Stimulated activated CD4-positive, alpha-beta T cell treated with anti-CD3 and anti-CD28 coated beads, Interleukin-12 subunit alpha, Interleukin-12 subunit beta, amount 100 ng/mL, for 4 hours (primary cell): Measurements from ENCODE around the gene MSMO1.
"Not testable (repeated sequence)": the region's sequence is repeated elsewhere in the genome, so short reads cannot be mapped to it uniquely, and the experiment has no call there.

ENCODE experiments used
- DNase-seq: peaks from one replicate; pipeline ENCODE4 v3.0.0-alpha.2; 2020

MSMO1 gene

DNA sequence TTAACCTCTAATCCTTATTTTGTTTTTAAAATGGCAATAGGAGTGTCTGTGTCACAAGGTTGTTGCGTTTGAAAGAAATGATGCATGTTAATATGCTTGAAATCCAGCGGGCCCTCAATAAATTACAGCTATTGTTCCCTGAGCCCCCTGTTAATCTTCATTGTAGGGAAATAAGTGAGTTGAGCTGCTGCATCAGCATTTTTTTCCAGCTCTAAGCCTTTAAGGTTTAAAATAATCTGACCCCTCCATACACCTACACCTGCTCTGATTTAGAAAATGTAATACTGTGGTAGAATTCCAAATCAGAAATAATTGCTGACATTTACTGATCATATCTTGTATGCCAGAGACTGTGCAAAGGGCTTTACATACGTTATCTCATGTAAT is 2.6 kb upstream of the MSMO1 start:
- DNase-seq: no peak

DNA sequence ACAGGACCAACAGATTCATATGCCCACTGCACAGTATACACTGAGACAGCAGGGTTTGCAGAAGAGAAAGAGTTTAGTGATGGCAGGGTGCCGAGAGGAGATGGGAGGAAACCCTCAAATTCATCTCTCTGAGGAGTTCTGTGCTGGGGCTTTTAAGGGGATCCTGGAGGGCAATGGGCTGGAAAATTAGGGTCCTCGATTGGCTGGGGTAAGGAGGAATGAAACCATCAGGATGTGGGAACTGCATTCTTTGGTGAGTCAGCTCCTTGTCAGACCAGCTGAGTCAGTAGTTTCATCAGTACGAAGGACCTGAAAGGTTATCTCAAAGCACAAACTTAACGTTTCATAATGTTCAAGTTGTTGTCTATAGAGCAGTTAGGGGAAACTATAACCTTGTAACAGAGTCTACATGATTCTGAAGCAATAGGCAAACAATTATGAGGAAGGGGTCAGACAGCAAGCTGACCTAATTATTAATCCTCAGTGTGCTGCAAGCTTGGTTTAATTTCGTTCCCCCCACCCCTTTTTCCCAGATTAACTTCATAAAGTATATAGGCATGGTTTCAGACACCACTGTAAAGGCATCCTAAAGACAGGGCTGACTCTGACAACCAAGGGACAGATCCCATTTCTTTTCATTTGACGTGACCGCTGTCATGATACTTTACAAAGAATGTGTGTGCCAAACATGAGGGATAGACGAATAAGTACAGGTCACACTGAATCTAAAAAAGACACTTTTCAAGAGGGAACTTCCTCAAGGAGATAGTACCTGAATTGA is 1.5 kb upstream of the MSMO1 start:
- DNase-seq: no peak

DNA sequence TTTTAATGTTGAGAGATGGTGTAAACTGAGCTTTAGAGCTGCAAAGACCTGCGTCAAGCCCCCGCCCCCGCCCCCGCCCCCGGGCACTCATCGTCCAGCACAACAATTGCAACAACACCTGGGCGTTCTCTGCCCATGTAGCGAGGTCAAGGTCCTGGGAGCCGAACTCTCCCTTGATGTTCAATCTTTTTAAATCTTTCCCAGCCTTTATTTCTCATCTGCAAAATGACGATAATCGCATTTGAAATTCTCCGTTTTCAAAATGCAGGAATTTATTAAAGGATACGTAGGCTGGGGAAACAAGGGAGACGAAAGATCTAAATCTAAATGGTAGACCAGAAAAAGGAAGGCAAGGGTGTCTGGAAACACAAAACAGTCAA is 648 bp upstream of the MSMO1 start:
- DNase-seq: no peak

DNA sequence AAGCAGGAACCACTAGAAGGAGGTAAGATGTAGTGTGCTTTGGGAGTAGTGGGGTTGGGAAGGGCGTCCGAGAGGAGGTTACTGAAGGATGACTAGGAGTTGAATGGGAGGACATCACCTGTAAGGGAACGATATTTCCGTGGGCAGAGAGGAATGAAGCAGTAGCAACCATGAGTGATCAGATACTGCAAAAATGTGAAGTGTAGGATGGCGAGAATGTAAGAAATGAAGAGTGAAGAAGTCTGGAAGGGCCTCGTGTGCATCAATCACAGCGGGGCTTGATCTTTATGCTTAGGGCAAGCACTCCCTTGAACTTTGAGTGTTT is 594 bp downstream of the MSMO1 start:
- DNase-seq: no peak

DNA sequence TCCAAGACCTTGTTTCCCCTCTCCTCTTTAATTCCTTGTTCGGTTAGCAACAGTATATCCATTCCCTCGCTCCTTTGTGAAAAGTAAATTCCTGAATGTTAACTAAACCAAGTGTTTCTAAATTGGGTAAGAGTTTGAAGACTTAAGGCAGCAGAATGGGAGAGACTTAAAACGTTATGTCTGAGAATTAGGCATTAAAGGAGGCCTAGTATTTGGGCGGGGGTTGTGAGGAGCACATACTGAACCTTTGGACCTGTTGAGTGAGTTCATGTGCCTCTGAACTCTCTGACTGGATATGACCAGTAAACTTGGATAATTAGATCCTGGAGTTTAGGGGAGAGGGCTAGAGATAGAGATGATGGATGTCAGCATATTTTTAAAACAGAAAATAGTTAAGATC is 1.2 kb downstream of the MSMO1 start:
- no peak for DNase-seq

DNA sequence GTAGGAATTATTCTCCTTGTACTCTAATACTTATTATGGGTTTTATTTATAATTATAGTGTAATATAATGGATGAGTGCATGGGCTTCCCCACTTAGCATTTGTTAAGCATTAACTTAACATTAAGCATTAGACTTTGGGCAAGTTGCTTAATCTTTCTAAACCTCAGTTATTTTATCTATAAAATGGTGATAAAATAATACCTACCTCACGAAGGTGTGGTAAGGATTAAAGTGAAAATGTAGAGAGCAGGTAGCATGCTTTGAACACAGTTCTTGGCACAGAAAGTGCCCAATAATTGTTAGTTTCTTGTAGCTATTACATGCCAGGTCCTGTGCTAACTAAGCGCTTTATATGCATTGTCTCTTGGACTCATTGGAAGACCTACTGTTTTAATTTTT is 2.6 kb downstream of the MSMO1 start:
- DNase-seq: no peak

DNA sequence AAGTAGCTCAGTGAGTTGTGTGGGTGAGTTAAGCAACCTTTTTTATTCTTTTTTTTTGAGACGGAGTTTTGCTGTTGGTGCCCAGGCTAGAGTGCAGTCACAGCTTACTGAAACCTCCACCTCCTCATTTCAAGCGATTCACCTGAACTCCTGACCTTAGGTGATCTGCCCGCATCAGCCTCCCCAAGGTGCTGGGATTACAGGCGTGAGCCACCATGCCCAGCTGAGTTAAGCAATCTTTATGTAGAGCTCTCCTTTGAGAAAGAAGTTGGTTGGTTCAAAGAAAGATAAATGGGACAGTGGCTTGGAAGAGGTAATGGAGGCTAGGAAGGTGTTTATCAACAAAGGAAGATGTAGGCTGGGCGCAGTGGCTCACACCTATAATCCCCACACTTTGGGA is 3.2 kb downstream of the MSMO1 start:
- no peak for DNase-seq

DNA sequence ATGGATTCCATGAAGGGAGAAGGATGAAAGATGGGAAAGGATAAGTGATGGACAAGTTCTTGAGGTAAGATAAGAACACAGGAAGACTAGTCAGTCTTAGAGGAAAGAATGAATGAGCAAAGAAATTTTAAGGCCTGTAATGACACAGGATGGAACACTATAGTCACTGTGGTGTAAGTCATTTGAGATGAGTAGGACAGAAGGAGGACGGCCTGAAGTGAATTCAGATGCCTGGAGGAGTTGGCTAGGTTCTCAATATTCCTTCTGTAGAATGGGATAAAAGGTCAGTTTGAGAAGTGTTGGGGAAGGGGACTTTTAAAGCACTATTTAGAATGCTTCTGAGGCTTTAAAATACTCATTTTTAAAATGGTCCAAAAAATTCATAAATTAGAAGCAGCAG is 3.9 kb downstream of the MSMO1 start:
- DNase-seq: no peak

DNA sequence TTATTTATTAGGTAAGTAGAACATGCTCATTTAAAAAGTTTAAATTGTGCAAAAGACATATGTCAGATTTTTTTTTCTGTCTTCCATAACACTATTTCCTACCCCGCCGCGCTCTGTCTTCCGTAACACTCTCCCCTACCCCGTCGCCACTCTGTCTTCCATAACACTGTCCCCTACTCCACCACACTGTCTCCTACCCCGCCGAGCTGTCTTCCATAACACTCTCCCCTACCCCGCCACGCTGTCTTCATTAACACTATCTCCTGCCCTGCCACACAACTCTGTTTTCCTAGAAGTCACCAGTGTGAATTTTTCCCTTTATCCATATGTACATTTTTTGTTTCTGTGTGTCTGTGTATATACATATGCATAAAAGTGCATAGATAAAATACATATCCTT is 4.4 kb downstream of the MSMO1 start:
- DNase-seq: no peak

DNA sequence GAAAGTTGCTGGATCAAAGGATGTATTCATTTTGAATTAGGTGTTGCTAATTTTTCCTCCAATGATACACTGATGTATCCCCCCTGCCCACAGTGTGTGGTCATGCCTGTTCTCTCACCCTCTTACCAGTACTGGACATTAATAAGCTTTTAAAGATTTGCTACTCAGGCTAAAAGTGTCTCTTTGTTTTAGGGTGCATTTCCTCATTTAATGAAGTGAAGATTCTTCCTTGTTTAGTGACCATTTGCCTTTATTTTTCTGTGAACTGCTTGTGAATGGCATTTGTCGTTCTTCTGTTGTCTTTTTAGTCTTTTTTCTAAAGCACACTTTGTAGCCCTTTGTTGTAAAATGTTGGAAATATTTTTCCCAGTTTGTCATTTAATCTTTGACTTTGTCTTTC is 5.0 kb downstream of the MSMO1 start:
- no peak for DNase-seq

DNA sequence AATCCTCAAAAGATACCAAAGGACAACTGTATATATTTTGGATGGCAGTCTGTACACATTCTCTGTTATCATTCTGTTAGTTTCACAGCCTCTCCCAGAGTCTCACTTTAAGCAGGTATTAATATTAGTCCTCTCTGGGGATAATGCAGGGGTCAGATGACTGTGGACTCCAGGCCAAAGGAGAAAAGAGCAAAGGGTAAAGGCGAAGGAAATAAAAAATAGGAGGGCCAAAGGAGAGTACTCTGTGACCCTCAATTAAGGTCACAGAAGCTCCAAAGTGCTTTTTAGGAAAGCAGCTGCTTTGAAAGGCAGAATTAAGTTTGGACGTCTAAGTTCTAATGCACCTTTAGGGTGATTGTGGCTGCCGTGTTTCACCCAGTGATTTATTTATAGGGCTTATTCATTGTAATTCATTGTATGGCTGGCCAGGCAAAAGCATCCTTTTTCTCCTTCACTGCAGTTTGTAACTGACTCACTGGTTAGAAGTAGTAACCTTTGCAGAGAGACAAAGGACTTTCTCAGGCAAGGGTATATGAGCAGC is 7.8 kb downstream of the MSMO1 start:
- DNase-seq: no peak

DNA sequence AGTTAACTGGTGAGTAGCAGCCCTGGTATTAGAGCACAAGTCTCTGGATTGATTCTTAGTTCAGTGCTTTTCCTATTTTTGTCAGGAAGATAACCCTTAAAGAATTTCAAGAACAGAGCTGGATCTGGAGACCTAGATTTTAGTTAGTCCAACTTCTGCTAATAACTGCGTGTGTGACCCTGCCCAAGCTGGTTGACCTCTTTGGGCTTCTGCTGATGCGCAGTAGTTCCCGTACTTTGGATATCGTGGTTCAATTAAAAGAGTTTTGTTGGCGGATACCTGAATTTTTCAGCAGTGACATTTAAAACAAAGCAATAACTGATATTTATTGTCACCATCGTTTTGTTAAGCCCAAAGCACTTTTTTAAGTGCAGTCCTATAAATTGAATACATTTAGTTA is 9.3 kb downstream of the MSMO1 start:
- no peak for DNase-seq

DNA sequence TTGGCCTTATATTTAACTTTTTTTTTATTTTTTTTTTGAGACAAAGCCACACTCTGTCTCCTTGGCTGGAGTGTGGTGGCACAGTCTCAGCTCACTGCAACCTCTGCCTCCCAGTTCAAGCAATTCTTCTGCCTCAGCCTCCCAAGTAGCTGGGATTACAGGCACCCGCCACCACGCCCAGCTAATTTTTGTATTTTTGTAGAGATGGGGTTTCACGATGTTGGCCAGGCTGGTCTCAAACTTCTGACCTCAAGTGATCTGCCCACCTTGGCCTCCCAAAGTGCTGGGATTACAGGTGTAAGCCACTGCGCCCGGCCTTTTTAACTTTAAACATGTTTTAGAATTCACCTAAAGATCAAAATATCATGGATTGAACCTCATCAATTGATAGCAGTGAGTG is 14.9 kb downstream of the MSMO1 start:
- not testable (repeated sequence) for DNase-seq

DNA sequence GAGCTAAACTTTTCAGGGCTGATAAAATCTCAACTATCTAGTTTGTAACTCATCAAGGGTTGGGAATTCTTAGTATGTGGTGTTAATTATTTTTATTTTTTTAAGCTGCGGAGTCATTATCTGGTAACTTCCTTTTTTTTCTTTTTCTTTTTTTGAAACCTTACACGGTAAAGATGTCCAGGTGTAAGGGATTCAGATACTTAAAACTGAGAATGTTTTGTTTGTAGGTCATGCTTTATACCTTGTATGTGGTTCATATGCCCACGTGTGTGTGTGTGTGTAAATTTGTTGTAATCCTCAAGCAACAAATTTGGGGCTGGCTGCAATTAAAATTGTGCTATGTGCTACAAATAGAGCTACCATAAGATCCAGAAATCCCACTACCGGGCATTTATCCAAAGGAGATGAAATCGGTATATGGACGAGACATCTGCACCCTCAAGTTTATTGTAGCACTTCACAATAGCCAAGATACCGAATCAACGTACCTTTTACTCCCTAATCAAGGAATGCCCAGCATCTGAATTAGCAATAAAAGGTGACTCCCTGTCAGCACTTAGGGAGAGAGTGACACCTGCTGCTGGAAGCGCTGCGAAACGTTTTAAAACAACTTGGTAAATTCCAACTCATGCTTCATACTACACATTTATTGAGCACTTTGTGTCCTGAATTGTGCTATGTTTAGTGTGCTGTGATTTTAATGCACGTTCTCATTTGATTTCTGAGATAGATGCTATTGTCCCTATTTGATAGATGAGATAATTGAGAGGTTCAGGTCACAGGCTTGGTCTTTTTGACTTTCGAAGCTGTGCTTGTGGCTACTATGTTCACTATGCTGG is 16.1 kb downstream of the MSMO1 start:
- no peak for DNase-seq

DNA sequence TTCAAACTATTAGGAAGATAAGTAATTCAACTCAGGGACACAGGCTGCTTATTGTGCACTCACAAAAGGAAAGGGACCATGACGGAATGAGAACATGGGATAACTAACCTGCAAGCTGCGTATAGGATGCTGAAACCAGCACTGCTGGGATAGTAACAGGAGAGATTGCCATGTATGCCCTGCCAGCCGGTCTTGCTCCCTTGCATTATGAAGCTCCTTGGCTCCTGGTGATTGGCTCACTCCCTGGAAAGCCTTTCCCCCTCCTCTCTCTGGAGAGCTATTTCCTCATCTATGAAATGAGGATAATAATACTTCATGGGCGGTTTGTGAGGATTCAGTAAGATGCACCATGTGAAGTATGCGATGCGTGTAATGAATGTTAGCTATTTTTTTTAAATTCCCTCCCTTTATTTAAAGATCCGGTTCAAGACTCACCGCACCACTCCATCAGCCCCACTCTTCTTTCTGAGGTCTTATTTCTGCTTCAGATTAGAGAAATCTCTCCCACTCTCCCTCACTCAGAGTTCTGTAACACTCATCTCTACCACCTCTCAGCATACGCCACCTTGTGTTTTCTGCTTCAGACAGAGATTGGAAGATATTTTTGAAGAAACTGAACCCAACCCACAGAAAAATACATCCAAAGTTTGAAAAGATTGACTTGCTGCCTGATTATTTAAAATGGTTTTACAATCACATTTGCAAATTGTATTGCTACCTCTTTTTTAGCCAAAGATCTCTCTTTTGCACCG is 18.4 kb downstream of the MSMO1 start:
- no peak for DNase-seq

DNA sequence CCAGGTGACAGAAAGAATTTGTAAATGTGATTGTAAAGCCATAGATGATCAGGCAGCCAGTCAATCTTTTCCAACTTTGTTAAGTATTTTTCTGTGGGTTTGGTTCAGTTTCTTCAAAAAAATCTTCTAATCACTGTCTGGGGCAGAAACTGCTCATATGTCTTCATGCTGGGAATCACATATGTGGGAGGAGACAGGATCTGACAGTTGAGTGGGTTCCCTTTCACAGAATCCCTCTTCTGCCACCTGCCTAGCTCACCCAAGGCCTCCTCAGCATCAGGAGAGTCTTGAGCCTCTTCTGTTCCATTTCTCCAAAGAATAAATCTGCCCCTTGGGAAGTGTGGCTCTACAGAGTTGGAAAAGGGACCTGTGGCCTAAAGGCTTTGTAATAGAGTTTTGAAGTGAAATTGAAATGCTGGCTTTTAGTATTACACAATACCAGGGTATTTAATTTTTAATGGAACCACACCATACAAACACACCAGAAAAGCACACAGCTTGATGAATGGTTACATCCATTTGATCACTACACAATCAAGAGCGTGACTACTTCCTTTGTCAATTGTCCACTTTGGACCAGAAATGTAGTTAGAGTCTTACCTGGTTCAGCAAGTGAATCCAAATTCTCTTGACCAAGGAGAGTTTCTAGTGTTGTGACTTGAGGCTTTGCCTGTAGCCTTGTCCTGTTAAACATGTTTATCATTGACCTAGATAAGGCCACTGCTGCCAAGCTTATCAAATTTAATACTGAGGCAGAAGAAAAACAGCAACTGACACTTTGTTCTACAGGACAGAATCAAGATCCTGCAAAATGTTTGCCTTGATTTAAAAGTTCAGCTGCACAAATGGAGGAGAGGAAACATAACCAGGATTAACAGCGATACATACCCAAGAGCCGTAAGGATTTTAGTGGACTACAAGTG is 20.4 kb downstream of the MSMO1 start:
- no peak for DNase-seq

DNA sequence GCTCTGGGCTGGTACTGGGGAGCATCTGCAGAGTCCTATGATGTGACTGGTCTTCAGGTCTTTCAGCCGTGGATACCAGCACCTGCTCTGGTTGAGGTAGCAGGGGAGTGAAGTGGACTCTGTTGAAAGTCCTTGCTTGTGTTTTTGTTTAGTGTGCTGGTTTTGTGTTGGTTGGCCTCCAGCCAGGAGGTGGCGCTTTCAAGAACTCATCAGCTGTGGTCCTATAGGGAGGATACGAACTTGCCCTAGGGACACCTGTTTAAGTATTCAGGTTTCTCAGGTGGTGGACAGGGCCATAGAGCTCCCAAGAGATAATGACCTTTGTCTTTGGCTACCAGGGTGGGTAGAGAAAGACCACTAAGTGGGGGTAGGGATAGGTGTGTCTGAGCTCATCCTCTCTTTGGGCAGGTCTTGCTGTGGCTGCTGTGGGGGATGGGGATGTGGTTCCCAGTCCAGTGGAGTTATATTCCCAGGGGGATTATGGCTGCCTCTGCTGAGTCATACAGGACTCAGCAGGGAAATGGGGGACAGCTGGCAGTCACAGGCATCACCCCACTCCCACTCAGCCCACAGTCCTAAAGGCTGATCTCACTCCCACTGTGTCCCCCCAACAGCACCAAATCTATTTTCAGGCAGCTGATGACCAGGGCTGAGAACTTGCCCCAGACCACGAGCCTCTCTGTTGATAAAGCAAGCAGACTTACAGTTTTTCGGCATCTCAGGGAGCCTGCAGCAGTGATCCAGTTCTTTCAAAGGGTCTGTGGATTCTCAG is 24.1 kb downstream of the MSMO1 start:
- no peak for DNase-seq

DNA sequence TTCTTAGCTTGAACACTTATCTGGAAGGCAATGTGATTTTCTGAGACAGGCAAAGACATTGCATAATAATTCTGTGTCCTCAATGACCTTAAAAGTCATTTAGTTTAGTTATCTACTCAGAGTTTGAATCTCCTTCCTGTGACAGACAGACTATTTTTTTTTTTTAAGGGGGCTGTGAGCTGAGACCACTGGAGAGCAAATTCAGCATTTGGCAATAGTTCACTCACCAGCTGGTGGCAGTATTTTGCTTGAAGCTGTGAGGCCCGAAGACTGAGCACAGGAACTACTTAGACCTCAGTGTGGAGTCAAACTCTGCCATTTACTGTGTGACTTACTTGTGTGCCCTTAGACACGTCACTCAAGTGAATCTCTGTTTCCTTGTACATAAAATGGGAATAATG is 28.4 kb downstream of the MSMO1 start:
- DNase-seq: no peak

DNA sequence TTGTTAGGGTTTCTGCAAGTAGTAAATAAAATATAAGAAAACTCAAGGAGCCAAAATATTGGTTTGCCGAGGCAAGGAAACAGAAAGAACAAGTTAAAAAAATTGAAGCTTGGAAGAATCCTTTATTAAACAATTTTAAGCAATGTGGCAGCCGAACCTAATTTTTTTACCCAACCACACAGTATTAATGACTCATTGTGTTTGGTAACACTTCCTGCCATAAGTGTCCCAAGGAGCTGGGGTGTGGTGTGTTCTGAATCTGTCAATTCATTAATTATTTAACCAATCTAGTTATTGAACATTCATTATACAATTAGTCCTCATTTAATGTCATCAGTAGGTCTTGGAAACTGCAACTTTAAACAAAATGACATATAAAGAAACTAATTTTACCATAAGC is 32.0 kb downstream of the MSMO1 start:
- no peak for DNase-seq

DNA sequence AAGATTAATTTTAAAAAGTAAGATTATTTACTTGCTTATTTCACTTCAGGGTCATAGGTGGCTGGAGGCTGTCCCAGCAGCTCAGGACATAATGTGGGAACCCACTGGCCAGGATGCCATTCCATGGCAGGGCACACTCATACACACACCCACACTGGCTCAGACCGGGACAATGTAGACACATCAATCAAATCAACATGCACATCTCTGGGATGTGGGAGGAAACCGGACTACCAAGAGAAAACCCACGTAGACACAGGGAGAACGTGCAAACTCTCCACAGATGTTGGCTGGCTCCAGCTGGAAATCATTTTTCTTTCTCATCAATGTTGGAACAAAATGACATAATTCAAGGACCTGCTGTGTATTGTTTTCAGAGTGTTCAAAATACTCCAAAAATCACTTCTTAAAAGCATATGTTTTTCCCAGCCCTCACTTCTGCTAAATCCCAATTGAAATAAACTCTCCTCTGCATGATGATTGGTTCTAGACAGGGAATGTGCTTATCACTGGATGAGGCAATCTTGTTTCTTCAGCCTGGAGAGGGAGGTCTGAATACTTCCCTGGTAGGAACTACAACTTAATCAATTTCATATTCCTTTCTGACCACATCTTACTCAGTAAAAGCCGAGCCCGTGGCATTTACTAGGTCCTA is 32.7 kb downstream of the MSMO1 start:
- no peak for DNase-seq

DNA sequence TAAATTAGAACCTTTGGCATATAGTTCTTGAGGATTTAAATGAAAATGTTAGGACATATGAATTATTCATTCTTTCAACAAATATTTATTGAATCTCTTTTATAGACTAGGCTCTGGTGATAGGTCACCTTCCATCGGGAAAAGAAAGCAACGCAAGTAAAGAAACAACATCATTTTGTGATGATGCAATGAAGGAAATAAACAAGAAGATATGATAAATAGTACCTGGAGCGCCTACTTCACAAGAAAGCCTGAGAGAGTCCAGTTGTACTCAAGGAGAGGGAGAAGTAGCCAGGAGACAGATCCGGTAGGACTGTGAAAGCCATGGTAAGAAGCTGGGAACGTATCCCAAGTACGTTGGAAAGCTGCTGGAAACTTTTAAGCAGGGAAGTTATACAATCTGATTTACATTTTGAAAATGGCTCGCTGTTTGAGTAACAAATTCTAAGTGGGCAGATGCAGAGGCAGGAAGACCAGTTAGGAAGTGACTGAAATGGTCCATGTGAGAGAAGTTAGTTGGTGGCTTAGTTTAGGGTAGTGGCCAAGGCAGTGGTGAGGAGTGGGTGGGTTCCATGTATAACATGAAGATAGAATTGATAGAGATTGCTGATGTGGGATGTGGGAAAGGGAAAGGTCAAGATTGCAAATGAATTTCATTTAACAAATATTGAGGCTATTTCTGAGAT is 33.7 kb downstream of the MSMO1 start:
- DNase-seq: no peak
